ENCODE results near the gene ROBO1. TPM values are rescaled to one million over a fixed set of nuclear protein-coding genes. Genes with fewer than 3 reads are reported as not detected.

Gene ROBO1
- total RNA-seq, 1 donor from 2014 or later, result 169 TPM

- TF ChIP-seq EZH2phosphoT487 (IDR thresholded peaks at IDR 0.05), result no peak
- TF ChIP-seq CTCF (IDR thresholded peaks at IDR 0.05), result no peak
- TF ChIP-seq EZH2 (IDR thresholded peaks at IDR 0.05), result no peak
- H3K4me1 Mint-ChIP-seq, result peaks cover 35% of the 10 kb centered on the region
These were observed 1039.2 kb downstream of the ROBO1 start for GRCh38 chr3:78728406-78729145.

GRCh38 chr3:78726545-78726944 lies 1041.3 kb downstream of the ROBO1 start:
- peak overlapping the region; percentile 13 for H3K4me2 ChIP-seq
- H3K27ac ChIP-seq, result no peak overlapping the region
- H3K9me3 ChIP-seq (ENCODE audit: low read depth), result no peaks in the 10 kb centered on the region
- H3K27ac Mint-ChIP-seq, result no peak overlapping the region
- H3K27me3 Mint-ChIP-seq (ENCODE audit: insufficient read depth, low read depth), result no peaks in the 10 kb centered on the region
- no peaks in the 10 kb centered on the region for H3K36me3 ChIP-seq
- peaks cover 20% of the 10 kb centered on the region for H4K20me1 ChIP-seq (ENCODE audit: low read depth)
- peaks cover 35% of the 10 kb centered on the region for H3K4me1 Mint-ChIP-seq
- H3K4me1 ChIP-seq, result peaks cover 57% of the 10 kb centered on the region
- peaks cover 19% of the 10 kb centered on the region for H3F3A ChIP-seq (ENCODE audit: low read depth)
- peaks cover 90% of the 10 kb centered on the region for H3K79me2 ChIP-seq (ENCODE audit: low read depth)
- DNase-seq (ENCODE audit: low spot score), result peak; percentile 31
- no peaks in the 10 kb centered on the region for H3K9me3 Mint-ChIP-seq
- no peak overlapping the region for H2AFZ ChIP-seq (replicated peaks)
- H3K27me3 ChIP-seq, result no peaks in the 10 kb centered on the region
- TF ChIP-seq EZH2phosphoT487 (IDR thresholded peaks at IDR 0.05) (no peak), EZH2 (IDR thresholded peaks at IDR 0.05) (no peak), CTCF (IDR thresholded peaks at IDR 0.05) (no peak)
- H3K4me3 Mint-ChIP-seq, result no peak overlapping the region
- no peak overlapping the region for H3K4me3 ChIP-seq
- no peaks in the 10 kb centered on the region for H3K36me3 Mint-ChIP-seq
- H3K9ac ChIP-seq, result no peak overlapping the region

More at GRCh38 chr3:78728406-78729145, 1039.2 kb downstream of the ROBO1 start:
- peak; percentile 57 for DNase-seq (ENCODE audit: low spot score)
- Histone ChIP-seq H2AFZ (replicated peaks) (no peak overlapping the region), H3K4me3 (no peak overlapping the region), H3K9me3 (ENCODE audit: low read depth) (no peaks in the 10 kb centered on the region), H3K27me3 (no peaks in the 10 kb centered on the region), H3K36me3 (no peaks in the 10 kb centered on the region), H3K4me1 (peaks cover 66% of the 10 kb centered on the region), H4K20me1 (ENCODE audit: low read depth) (peaks cover 20% of the 10 kb centered on the region), H3K79me2 (ENCODE audit: low read depth) (peaks cover 90% of the 10 kb centered on the region), H3K27ac (peak overlapping the region; percentile 78), H3F3A (ENCODE audit: low read depth) (peaks cover 19% of the 10 kb centered on the region), H3K9ac (no peak overlapping the region), H3K4me2 (peak overlapping the region; percentile 58)
- H3K9me3 Mint-ChIP-seq, result no peaks in the 10 kb centered on the region
- no peaks in the 10 kb centered on the region for H3K27me3 Mint-ChIP-seq (ENCODE audit: insufficient read depth, low read depth)
- no peaks in the 10 kb centered on the region for H3K36me3 Mint-ChIP-seq
- no peak overlapping the region for H3K4me3 Mint-ChIP-seq
- H3K27ac Mint-ChIP-seq, result no peak overlapping the region

- H3K36me3 Mint-ChIP-seq, result no peaks in the 10 kb centered on the region
- H3K36me3 ChIP-seq, result peaks cover 4% of the 10 kb centered on the region
- no peak overlapping the region for H3K27ac ChIP-seq
These were observed 1042.0 kb downstream of the ROBO1 start for GRCh38 chr3:78725703-78726246.

More at GRCh38 chr3:78725703-78726246, 1042.0 kb downstream of the ROBO1 start:
- no peak overlapping the region for H3K9ac ChIP-seq
- H4K20me1 ChIP-seq (ENCODE audit: low read depth), result peaks cover 20% of the 10 kb centered on the region
- no peak overlapping the region for H3K27ac Mint-ChIP-seq
- peaks cover 49% of the 10 kb centered on the region for H3K4me1 ChIP-seq
- peaks cover 19% of the 10 kb centered on the region for H3F3A ChIP-seq (ENCODE audit: low read depth)
- no peak overlapping the region for H3K4me3 ChIP-seq
- no peaks in the 10 kb centered on the region for H3K27me3 Mint-ChIP-seq (ENCODE audit: insufficient read depth, low read depth)
- no peaks in the 10 kb centered on the region for H3K9me3 ChIP-seq (ENCODE audit: low read depth)
- DNase-seq (ENCODE audit: low spot score), result no peak
- peaks cover 88% of the 10 kb centered on the region for H3K79me2 ChIP-seq (ENCODE audit: low read depth)
- H3K9me3 Mint-ChIP-seq, result no peaks in the 10 kb centered on the region
- H3K4me1 Mint-ChIP-seq, result peaks cover 35% of the 10 kb centered on the region
- no peak overlapping the region for H3K4me3 Mint-ChIP-seq
- peak overlapping the region; percentile 13 for H3K4me2 ChIP-seq
- H2AFZ ChIP-seq (replicated peaks), result no peak overlapping the region
- no peaks in the 10 kb centered on the region for H3K27me3 ChIP-seq
- TF ChIP-seq CTCF (IDR thresholded peaks at IDR 0.05), result no peak
